Upper lobe of right lung (tissue), 1 donor: ENCODE results near the gene EGFL8. TPM values are rescaled to one million over a fixed set of nuclear protein-coding genes. Genes with fewer than 3 reads are reported as not detected.

Experiments
- ATAC-seq: fragments of 200-7000 bp; cut with Tn5 transposase; one replicate; pipeline ENCODE4 v1.9.1; 2020; ENCODE audit warnings: mild to moderate bottlenecking, moderate library complexity
- DNase-seq: peaks from one replicate; pipeline ENCODE4 v3.0.0-alpha.2; 2020
- H3K27ac ChIP-seq: fragments of 200-600 bp; one replicate; pipeline ENCODE4 v1.8.0; 2022
- H3K27me3 ChIP-seq: fragments of 200-600 bp; one replicate; pipeline ENCODE4 v1.8.0; 2022; ENCODE audit warnings: mild to moderate bottlenecking
- H3K36me3 ChIP-seq: fragments of 200-600 bp; one replicate; pipeline ENCODE4 v1.8.0; 2022
- H3K4me1 ChIP-seq: fragments of 200-600 bp; one replicate; pipeline ENCODE4 v1.8.0; 2022
- H3K4me3 ChIP-seq: fragments of 200-600 bp; one replicate; pipeline ENCODE4 v1.8.0; 2022; ENCODE audit warnings: mild to moderate bottlenecking
- H3K9me3 ChIP-seq: fragments of 200-600 bp; one replicate; pipeline ENCODE4 v1.8.0; 2022
- CTCF ChIP-seq: fragments of 200-600 bp; IDR thresholded peaks from one replicate; pipeline ENCODE4 v1.8.0; 2022; ENCODE audit warnings: antibody characterized with exemption
- intact Hi-C: fragments of 100-400 bp; cut with DNase I; formaldehyde crosslinking; loops from one replicate; pipeline ENCODE4 v1.11.0; 2022
- long read RNA-seq: library from polyadenylated mRNA; unstranded; transcript quantifications from one replicate; pipeline ENCODE4 v2.0.0, GENCODE V29; 2021
- total RNA-seq: library from RNA; stranded (reverse); fragmentation: NEBNext Ultra II Directional; extraction: Animal tissue kit (Norgen Biotek cat#: 25700); gene quantifications from one replicate; pipeline ENCODE4 v1.2.1, GENCODE V29; 2021
- donor health status: DM: no; HTN: yes; CAD: no; lungs with severe emphysema.

The EGFL8 gene
- 14.5 TPM for total RNA-seq
- long read RNA-seq, partial matches to known transcripts = 1 of 2 reads
- long read RNA-seq, other reads (novel, unspliced or antisense) = 0 of 2 reads

DNA sequence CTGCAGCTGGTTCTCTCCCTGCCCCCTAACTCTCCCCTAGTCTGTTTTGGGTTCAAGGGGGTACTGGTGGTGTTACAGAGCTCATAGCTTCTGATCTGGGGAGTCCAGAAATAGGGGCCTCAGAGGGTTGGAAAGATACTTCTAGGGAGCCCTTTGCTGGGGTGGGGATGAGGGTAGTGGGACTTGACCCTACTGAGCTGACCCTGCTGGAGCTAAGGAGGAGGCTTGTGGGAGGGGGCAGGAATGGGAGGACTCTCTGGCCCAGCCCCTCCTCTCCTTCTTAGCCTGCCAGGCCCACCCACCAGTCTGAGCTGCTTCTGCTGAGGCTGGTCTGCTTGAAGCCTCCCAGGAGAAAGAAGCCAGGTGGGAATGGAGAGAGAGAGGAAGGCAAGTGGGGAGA lies at the start of gene EGFL8:
Gene EGFL8, plus strand, starts transcription at position 301 of the 400 bp plus-strand sequence. CDS start 1,571 bp downstream, outside the sequence.
- Histone ChIP-seq H3K27ac (peak within 1 kb of the TSS; percentile 42), H3K27me3 (no peaks in the 10 kb centered on the region), H3K36me3 (peaks cover 30% of the 10 kb centered on the region), H3K4me1 (no peaks in the 10 kb centered on the region), H3K9me3 (no peaks in the 10 kb centered on the region), H3K4me3 (no peak within 1 kb of the TSS)
- ATAC-seq (no peak), DNase-seq (no peak)
- no peak for TF ChIP-seq CTCF
- intact Hi-C loops = no loop called here

DNA sequence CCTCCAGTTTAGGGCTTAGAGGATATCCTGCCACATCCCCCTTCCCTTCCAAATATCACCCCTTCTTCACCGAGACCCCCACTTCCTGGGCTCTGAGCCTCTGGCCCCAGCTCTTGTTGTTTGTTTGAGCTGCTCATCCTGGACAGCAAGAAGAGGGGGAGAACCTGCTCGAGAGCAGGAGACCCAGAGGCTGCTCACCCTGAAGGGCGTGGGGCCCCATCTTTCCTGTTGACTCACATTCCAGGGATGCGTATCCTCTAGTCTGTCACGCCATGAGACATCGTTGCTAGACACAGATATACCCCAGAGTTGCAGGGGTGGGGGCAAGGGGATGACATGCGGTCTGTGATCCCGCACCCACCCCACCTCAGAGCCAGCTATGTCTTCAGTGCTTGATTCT lies 49.6 kb upstream of the EGFL8 start:
- TF ChIP-seq CTCF = no peak
- peak overlapping the region; percentile 77 for H3K27ac ChIP-seq
- ATAC-seq (no peak), DNase-seq (no peak)
- intact Hi-C loops = no loop called here
- H3K4me3 ChIP-seq = no peak overlapping the region
- H3K36me3 ChIP-seq = peaks cover 38% of the 10 kb centered on the region
- H3K27me3 ChIP-seq = no peaks in the 10 kb centered on the region
- H3K4me1 ChIP-seq = peaks cover 51% of the 10 kb centered on the region
- no peaks in the 10 kb centered on the region for H3K9me3 ChIP-seq

- Histone ChIP-seq H3K4me3 (no peak overlapping the region), H3K36me3 (peaks cover 47% of the 10 kb centered on the region), H3K27me3 (no peaks in the 10 kb centered on the region), H3K4me1 (peaks cover 43% of the 10 kb centered on the region), H3K27ac (no peak overlapping the region), H3K9me3 (no peaks in the 10 kb centered on the region)
- ATAC-seq (no peak), DNase-seq (no peak)
- TF ChIP-seq CTCF = no peak
- intact Hi-C loops = no loop called here
Observed at GRCh38 chr6:32115623-32116022, 48.8 kb upstream of the EGFL8 start.

GRCh38 chr6:32116674-32117073 lies 47.7 kb upstream of the EGFL8 start:
- peaks cover 57% of the 10 kb centered on the region for H3K36me3 ChIP-seq
- no peaks in the 10 kb centered on the region for H3K9me3 ChIP-seq
- H3K4me1 ChIP-seq = peaks cover 37% of the 10 kb centered on the region
- H3K27ac ChIP-seq = peak overlapping the region; percentile 55
- no peak for ATAC-seq
- intact Hi-C loops = no loop called here
- TF ChIP-seq CTCF = peak; percentile 34
- no peaks in the 10 kb centered on the region for H3K27me3 ChIP-seq
- no peak overlapping the region for H3K4me3 ChIP-seq
- DNase-seq = no peak

- H3K36me3 ChIP-seq = peaks cover 65% of the 10 kb centered on the region
- H3K4me3 ChIP-seq = no peak overlapping the region
- no peaks in the 10 kb centered on the region for H3K27me3 ChIP-seq
- H3K27ac ChIP-seq = peak overlapping the region; percentile 76
- DNase-seq (no peak), ATAC-seq (no peak)
- intact Hi-C loops = no loop called here
- H3K9me3 ChIP-seq = no peaks in the 10 kb centered on the region
- peaks cover 29% of the 10 kb centered on the region for H3K4me1 ChIP-seq
- TF ChIP-seq CTCF = no peak
Observed at GRCh38 chr6:32117461-32117860, 46.9 kb upstream of the EGFL8 start.
